Caco-2 (cell line): ENCODE results near the gene CALCOCO1. TPM values are rescaled to one million over a fixed set of nuclear protein-coding genes. Genes with fewer than 3 reads are reported as not detected.
A peak's percentile ranks its signal among the peaks of the same experiment; 100 is the strongest.

ENCODE experiments used
- BruUV-seq: library from RNA; stranded (reverse); fragments of 400-500 nt; replicated peaks from 2 replicates; lab custom pipeline; 2021; lab: Mats Ljungman, UMichigan
- CTCF ChIA-PET: fragments of 300-600 bp; sonication (Branson Sonifier 250); formaldehyde crosslinking; loops from one replicate; lab custom pipeline; 2022; ENCODE audit warnings: antibody characterized with exemption; lab: Charles Lee
- POLR2A ChIA-PET: fragments of 300-600 bp; sonication (Branson Sonifier 250); formaldehyde crosslinking; loops from one replicate; lab custom pipeline; 2022; ENCODE audit warnings: antibody characterized with exemption; lab: Charles Lee
- DNase-seq, 2 experiments: peaks; one replicate each; pipeline versions ENCODE4 v3.0.0 to v3.0.0-alpha.2; 2020 to 2022
- H3K27me3 ChIP-seq: replicated peaks from 2 replicates; pipeline ENCODE4 v1.6.0; 2011; ENCODE audit warnings: low read length; ENCODE audit not compliant: control insufficient read depth, insufficient read depth
- H3K36me3 ChIP-seq: 2 replicates; pipeline ENCODE4 v1.5.1; 2011; ENCODE audit warnings: low read length; ENCODE audit not compliant: control insufficient read depth, insufficient read depth
- H3K4me1 ChIP-seq: fragments of 250-450 bp; sonication (Bioruptor Pico); 2 replicates; pipeline ENCODE4 v1.5.1; 2020; ENCODE audit warnings: mild to moderate bottlenecking
- H3K4me3 ChIP-seq: 2 replicates; pipeline ENCODE4 v1.5.1; 2011; ENCODE audit warnings: low read depth, mild to moderate bottlenecking, control low read depth, low read length
- H3K9me3 ChIP-seq: fragments of 250-450 bp; sonication (Bioruptor Pico); 2 replicates; pipeline ENCODE4 v1.5.1; 2020; ENCODE audit warnings: mild to moderate bottlenecking, moderate library complexity
- H3K27ac Mint-ChIP-seq: one replicate; pipeline ENCODE4 v1.8.0; 2022; ENCODE audit warnings: mixed read lengths; ENCODE audit not compliant: unreplicated experiment
- H3K27me3 Mint-ChIP-seq: one replicate; pipeline ENCODE4 v1.8.0; 2022; ENCODE audit warnings: mixed read lengths; ENCODE audit not compliant: insufficient read depth, unreplicated experiment
- H3K36me3 Mint-ChIP-seq: one replicate; pipeline ENCODE4 v1.8.0; 2022; ENCODE audit warnings: mild to moderate bottlenecking, mixed read lengths; ENCODE audit not compliant: insufficient read depth, unreplicated experiment
- H3K4me1 Mint-ChIP-seq: one replicate; pipeline ENCODE4 v1.8.0; 2022; ENCODE audit warnings: low read depth, mixed read lengths; ENCODE audit not compliant: unreplicated experiment
- H3K4me3 Mint-ChIP-seq: one replicate; pipeline ENCODE4 v1.8.0; 2022; ENCODE audit warnings: mild to moderate bottlenecking, moderate library complexity, mixed read lengths; ENCODE audit not compliant: unreplicated experiment
- H3K9me3 Mint-ChIP-seq: one replicate; pipeline ENCODE4 v1.8.0; 2022; ENCODE audit warnings: mixed read lengths; ENCODE audit not compliant: unreplicated experiment
- intact Hi-C: fragments of 100-400 bp; cut with micrococcal nuclease; formaldehyde crosslinking; loops from one replicate; pipeline ENCODE4 v1.10.0; 2022; ENCODE audit not compliant: unreplicated experiment
- total RNA-seq: library from RNA; stranded (reverse); gene quantifications from 2 replicates; pipeline ENCODE4 v1.2.3, GENCODE V29; 2022
- TF ChIP-seq, protein P1 (sequence below), 2 experiments: fragments of 200-600 bp in 1 of 2; IDR thresholded peaks; 1 replicate in 1 of 2; 2 replicates in 1 of 2; pipeline versions ENCODE4 v1.5.1 to v1.8.0; 2011 to 2022; ENCODE audit warnings: antibody characterized with exemption in 1 of 2, control low read depth in 1 of 2, inconsistent platforms in 1 of 2, low read depth in 1 of 2, low read length in 1 of 2, mild to moderate bottlenecking in 1 of 2, moderate library complexity in 1 of 2; ENCODE audit not compliant: insufficient read depth in 1 of 2, severe bottlenecking in 1 of 2, unreplicated experiment in 1 of 2

Gene CALCOCO1
- total RNA-seq, 1 experiment from 2014 or later, result 19.3 TPM

DNA sequence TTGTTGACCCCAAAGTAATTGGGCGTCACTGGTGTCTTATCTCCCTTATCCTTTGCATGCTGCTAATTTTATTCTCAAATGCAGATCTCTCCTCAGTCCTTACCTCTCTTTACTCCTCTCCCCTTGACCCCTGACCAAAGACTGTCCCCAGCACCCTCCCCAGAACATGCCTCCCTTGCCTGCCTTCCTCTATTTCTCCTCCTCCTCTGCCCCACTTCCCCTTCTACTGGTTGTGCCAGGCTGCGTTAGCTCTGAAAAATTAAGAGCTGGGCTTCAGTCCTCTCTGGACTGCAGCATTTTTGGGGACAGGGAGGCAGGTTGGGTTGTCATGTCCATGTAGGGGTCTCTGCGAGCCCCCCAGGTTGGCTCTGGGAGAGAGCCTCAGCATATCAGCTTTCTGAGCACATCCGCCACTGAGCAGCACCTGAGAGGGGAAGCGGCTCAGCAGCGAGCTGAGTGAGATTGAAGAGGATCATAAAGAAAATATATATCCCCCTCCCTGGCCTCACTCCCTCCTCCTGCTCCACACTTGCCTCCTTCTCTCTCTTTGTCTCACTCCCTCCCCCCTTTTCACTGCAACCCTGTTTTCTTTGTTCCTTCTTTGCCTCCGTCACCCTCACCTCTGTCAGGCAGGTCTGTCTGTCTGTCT, 31.0 kb upstream of the CALCOCO1 start:
- Mint-ChIP-seq H3K27me3 (peaks cover 30% of the 10 kb centered on the region), H3K36me3 (no peaks in the 10 kb centered on the region), H3K9me3 (no peaks in the 10 kb centered on the region), H3K4me1 (no peaks in the 10 kb centered on the region), H3K27ac (no peak overlapping the region), H3K4me3 (no peak overlapping the region)
- ChIA-PET POLR2A (no interaction called here), CTCF (interaction anchor here (1.3 to 2.2 kb wide), 3 partner anchors 12 to 58 kb away, joined by 5 to 7 read pairs (median 5); no protein-coding TSS in a partner anchor)
- Histone ChIP-seq H3K9me3 (no peaks in the 10 kb centered on the region), H3K36me3 (no peaks in the 10 kb centered on the region), H3K27me3 (no peaks in the 10 kb centered on the region), H3K4me3 (no peak overlapping the region), H3K4me1 (no peaks in the 10 kb centered on the region)
- DNase-seq, result no peak
- TF ChIP-seq, protein P1, sequence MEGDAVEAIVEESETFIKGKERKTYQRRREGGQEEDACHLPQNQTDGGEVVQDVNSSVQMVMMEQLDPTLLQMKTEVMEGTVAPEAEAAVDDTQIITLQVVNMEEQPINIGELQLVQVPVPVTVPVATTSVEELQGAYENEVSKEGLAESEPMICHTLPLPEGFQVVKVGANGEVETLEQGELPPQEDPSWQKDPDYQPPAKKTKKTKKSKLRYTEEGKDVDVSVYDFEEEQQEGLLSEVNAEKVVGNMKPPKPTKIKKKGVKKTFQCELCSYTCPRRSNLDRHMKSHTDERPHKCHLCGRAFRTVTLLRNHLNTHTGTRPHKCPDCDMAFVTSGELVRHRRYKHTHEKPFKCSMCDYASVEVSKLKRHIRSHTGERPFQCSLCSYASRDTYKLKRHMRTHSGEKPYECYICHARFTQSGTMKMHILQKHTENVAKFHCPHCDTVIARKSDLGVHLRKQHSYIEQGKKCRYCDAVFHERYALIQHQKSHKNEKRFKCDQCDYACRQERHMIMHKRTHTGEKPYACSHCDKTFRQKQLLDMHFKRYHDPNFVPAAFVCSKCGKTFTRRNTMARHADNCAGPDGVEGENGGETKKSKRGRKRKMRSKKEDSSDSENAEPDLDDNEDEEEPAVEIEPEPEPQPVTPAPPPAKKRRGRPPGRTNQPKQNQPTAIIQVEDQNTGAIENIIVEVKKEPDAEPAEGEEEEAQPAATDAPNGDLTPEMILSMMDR (IDR thresholded peaks at IDR 0.05; ENCODE audit: insufficient read depth in 1 of 2, low read depth in 1 of 2, low read length in 1 of 2, severe bottlenecking in 1 of 2, unreplicated experiment in 1 of 2), result no peak
- intact Hi-C loops, result loop anchor here (10.0 kb wide), 1 partner anchor 457 kb away; no protein-coding TSS in a partner anchor
- no TSS peak for BruUV-seq

DNA sequence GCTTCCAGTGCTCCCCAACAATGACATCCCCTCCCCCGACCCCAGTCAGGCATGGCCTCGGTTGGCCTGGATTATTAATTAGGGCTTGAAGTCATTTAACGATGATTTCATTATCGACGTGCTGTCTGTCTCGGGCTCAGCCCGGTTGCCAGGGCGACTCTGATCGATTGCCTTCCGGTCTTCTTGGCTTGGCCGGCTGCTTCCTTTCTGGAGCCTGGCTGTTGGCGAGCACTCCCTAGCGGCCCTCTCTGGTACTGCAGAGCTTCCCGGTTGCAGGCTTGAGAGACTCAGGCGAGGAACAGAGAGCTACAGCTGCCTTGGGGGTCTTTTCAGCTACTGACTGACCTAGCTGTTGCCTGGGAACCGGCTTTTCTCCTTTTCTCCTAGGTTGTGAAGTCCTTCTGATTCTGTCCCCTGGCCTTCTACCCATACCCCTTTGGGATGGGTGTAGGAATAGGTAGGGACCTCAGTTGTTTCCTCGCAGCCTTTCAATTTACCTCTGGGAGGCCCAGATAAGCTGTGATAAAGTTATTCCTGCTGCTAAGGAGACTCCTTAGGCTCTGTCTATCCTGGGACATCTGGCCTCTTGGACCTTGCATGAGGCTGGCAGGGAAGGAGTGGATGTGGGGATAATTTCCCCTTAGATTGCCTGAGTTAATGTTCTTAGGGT, 30.0 kb upstream of the CALCOCO1 start:
- DNase-seq, result peak in 1 of 2 experiments; percentile 65
- H3K4me3 Mint-ChIP-seq, result no peak overlapping the region

More for the DNA sequence above, 30.0 kb upstream of the CALCOCO1 start:
- no peaks in the 10 kb centered on the region for H3K4me1 Mint-ChIP-seq
- intact Hi-C loops, result loop anchor here (10.0 kb wide), 1 partner anchor 458 kb away; no protein-coding TSS in a partner anchor
- H3K27ac Mint-ChIP-seq, result no peak overlapping the region
- H3K4me1 ChIP-seq, result no peaks in the 10 kb centered on the region
- TF ChIP-seq, protein P1 (IDR thresholded peaks at IDR 0.05; ENCODE audit: insufficient read depth in 1 of 2, low read depth in 1 of 2, low read length in 1 of 2, severe bottlenecking in 1 of 2, unreplicated experiment in 1 of 2), result peak; percentile 72 to 76
- H3K4me3 ChIP-seq, result no peak overlapping the region
- no peaks in the 10 kb centered on the region for H3K9me3 ChIP-seq
- CTCF ChIA-PET, result interaction anchor here (0.5 to 2.2 kb wide), 5 partner anchors 11 to 438 kb away, joined by 4 to 15 read pairs (median 5); no protein-coding TSS in a partner anchor
- no peaks in the 10 kb centered on the region for H3K27me3 ChIP-seq
- no peaks in the 10 kb centered on the region for H3K9me3 Mint-ChIP-seq
- H3K36me3 Mint-ChIP-seq, result no peaks in the 10 kb centered on the region
- peaks cover 23% of the 10 kb centered on the region for H3K27me3 Mint-ChIP-seq
- no peaks in the 10 kb centered on the region for H3K36me3 ChIP-seq
- no TSS peak for BruUV-seq
- POLR2A ChIA-PET, result no interaction called here
